Endothelial cell of umbilical vein (primary cell): ENCODE data around the gene SNAP23. TPM values are rescaled to one million over a fixed set of nuclear protein-coding genes. Genes with fewer than 3 reads are reported as not detected.

ENCODE experiments used
- BruUV-seq: library from RNA; stranded (reverse); fragments of 400-500 nt; replicated peaks from 2 replicates; lab custom pipeline; 2021; lab: Mats Ljungman, UMichigan
- CTCF ChIA-PET: fragments of 300-600, 350-600 bp; sonication (Branson Sonifier 250); formaldehyde crosslinking; loops from one replicate; lab custom pipeline; 2021; ENCODE audit warnings: antibody characterized with exemption, inconsistent platforms; lab: Charles Lee
- POLR2A ChIA-PET: fragments of 300-600, 350-600 bp; sonication (Branson Sonifier 250); formaldehyde crosslinking; loops from one replicate; lab custom pipeline; 2021; ENCODE audit warnings: antibody characterized with exemption, inconsistent platforms; lab: Charles Lee
- DNase-seq: peaks from one replicate; pipeline ENCODE4 v3.0.0-alpha.2; 2011; ENCODE audit warnings: low read depth, low spot score
- FAIRE-seq: peaks from 2 replicates; lab custom pipeline; 2011; peaks lifted over from hg19 to GRCh38; lab: Jason Lieb, UNC
- H2AFZ ChIP-seq: 2 replicates; pipeline ENCODE4 v1.6.0; 2012; ENCODE audit warnings: low read depth, low read length, control low read depth, inconsistent platforms
- H3K27ac ChIP-seq: 2 replicates; pipeline ENCODE4 v1.5.1; 2011; ENCODE audit warnings: low read depth, mild to moderate bottlenecking, control low read depth, low read length, moderate library complexity; ENCODE audit not compliant: insufficient read depth
- H3K27me3 ChIP-seq, 2 experiments: 2 replicates each; pipeline versions ENCODE4 v1.6.0 to v1.6.1; 2011; ENCODE audit warnings: low read length in 2 of 2, mixed read lengths in 1 of 2; ENCODE audit not compliant: control insufficient read depth in 2 of 2, insufficient read depth in 2 of 2
- H3K36me3 ChIP-seq, 2 experiments: 2 replicates in 1 of 2; 3 replicates in 1 of 2; pipeline ENCODE4 v1.5.1; 2011; ENCODE audit warnings: low read length in 2 of 2, mild to moderate bottlenecking in 1 of 2, moderate library complexity in 1 of 2; ENCODE audit not compliant: control insufficient read depth in 2 of 2, insufficient read depth in 2 of 2; ENCODE audit errors: extremely low read depth in 1 of 2
- H3K4me1 ChIP-seq: 3 replicates; pipeline ENCODE4 v1.5.1; 2011; ENCODE audit warnings: mild to moderate bottlenecking, low read length; ENCODE audit not compliant: control insufficient read depth, insufficient read depth; ENCODE audit errors: extremely low read depth
- H3K4me2 ChIP-seq: 2 replicates; pipeline ENCODE4 v1.6.1; 2011; ENCODE audit warnings: low read length, control low read depth, mixed read lengths; ENCODE audit not compliant: insufficient read depth
- H3K4me3 ChIP-seq, 3 experiments: fragments of 200-600 bp in 1 of 3; sonication (generic), shearing (Covaris generic) in 1 of 3; replicated peaks in 1 of 3; 2 replicates each; pipeline ENCODE4 v1.5.1; 2011 to 2016; ENCODE audit warnings: control low read depth in 3 of 3, low read length in 3 of 3, mild to moderate bottlenecking in 2 of 3, inconsistent platforms in 1 of 3, low read depth in 1 of 3, moderate library complexity in 1 of 3; ENCODE audit not compliant: insufficient read depth in 1 of 3
- H3K79me2 ChIP-seq: 2 replicates; pipeline ENCODE4 v1.6.0; 2012; ENCODE audit warnings: low read length, inconsistent platforms; ENCODE audit not compliant: control insufficient read depth, insufficient read depth
- H3K9ac ChIP-seq: replicated peaks from 2 replicates; pipeline ENCODE3; 2011; ENCODE audit warnings: low read length, control low read depth; ENCODE audit not compliant: insufficient read depth; ENCODE audit errors: extremely low read depth
- H3K9me1 ChIP-seq: replicated peaks from 3 replicates; pipeline ENCODE4 v1.6.0; 2011; ENCODE audit warnings: mild to moderate bottlenecking, low read length; ENCODE audit not compliant: control insufficient read depth, insufficient read depth; ENCODE audit errors: extremely low read depth
- H3K9me3 ChIP-seq: replicated peaks from 2 replicates; pipeline ENCODE4 v1.5.1; 2012; ENCODE audit warnings: low read length, inconsistent platforms; ENCODE audit not compliant: control insufficient read depth, insufficient read depth
- H4K20me1 ChIP-seq: replicated peaks from 2 replicates; pipeline ENCODE3; 2011; ENCODE audit warnings: mild to moderate bottlenecking, low read length; ENCODE audit not compliant: control insufficient read depth, insufficient read depth; ENCODE audit errors: extremely low read depth
- EZH2 ChIP-seq: IDR thresholded peaks from 2 replicates; pipeline ENCODE4 v1.6.1; 2012; ENCODE audit warnings: borderline replicate concordance, low read depth, mild to moderate bottlenecking, moderate library complexity, low read length, inconsistent platforms; ENCODE audit not compliant: severe bottlenecking
- FOS ChIP-seq: IDR thresholded peaks from 2 replicates; pipeline ENCODE4 v1.6.1; 2011; ENCODE audit warnings: mild to moderate bottlenecking, low read length, moderate library complexity, borderline replicate concordance; ENCODE audit not compliant: insufficient read depth
- GATA2 ChIP-seq: IDR thresholded peaks from 2 replicates; pipeline ENCODE4 v1.7.0; 2011; ENCODE audit warnings: low read depth, mild to moderate bottlenecking, moderate library complexity, mixed read lengths, low read length; ENCODE audit not compliant: insufficient read length, insufficient read depth
- MYC ChIP-seq: IDR thresholded peaks from one replicate; pipeline ENCODE4 v1.6.1; 2011; ENCODE audit warnings: mild to moderate bottlenecking, low read depth, low read length
- POLR2AphosphoS5 ChIP-seq: IDR thresholded peaks from 2 replicates; pipeline ENCODE4 v1.6.1; 2012; ENCODE audit warnings: low read depth, mild to moderate bottlenecking, control low read depth, low read length, moderate library complexity; ENCODE audit not compliant: insufficient read depth
- dilution Hi-C: fragments of 300-500 bp; cut with MboI; formaldehyde crosslinking; loops from one replicate; pipeline ENCODE4 v1.15.0; 2019; ENCODE audit warnings: low sequenced_read_pairs; ENCODE audit not compliant: extremely low pct_ligation_motif_present
- intact Hi-C: fragments of 100-400 bp; cut with micrococcal nuclease; formaldehyde crosslinking; loops from one replicate; pipeline ENCODE4 v1.10.0; 2022
- polyA plus RNA-seq, 4 experiments: library from polyadenylated mRNA; depleted of rRNA in 3 of 4; stranded (reverse) in 3 of 4; unstranded in 1 of 4; fragments of >200 nt; gene quantifications; 2 replicates each; pipeline versions ENCODE4 v1.2.1 to v1.2.3, GENCODE V29; 2011 to 2012; ENCODE audit warnings: missing spikeins in 1 of 4
- total RNA-seq: library from RNA; stranded (reverse); gene quantifications from 2 replicates; pipeline ENCODE4 v1.2.3, GENCODE V29; 2021
- TF ChIP-seq, protein P1 (sequence below): IDR thresholded peaks from 2 replicates; pipeline ENCODE4 v1.6.1; 2011; ENCODE audit not compliant: insufficient read depth, insufficient read length
- TF ChIP-seq, protein P2 (sequence below), 2 donors: IDR thresholded peaks; 1 replicate in 1 of 2; 2 replicates in 1 of 2; pipeline ENCODE4 v1.5.1; 2011; ENCODE audit warnings: low read length in 2 of 2, mild to moderate bottlenecking in 2 of 2, moderate library complexity in 2 of 2, control low read depth in 1 of 2, inconsistent platforms in 1 of 2, low read depth in 1 of 2; ENCODE audit not compliant: insufficient read depth in 1 of 2; ENCODE audit errors: extremely low read depth in 1 of 2

The SNAP23 gene
- total and polyA plus RNA-seq, 2 donors (not counting 3 experiments of a cell fraction or from before 2014, with no cell fraction given): 141 to 152 TPM

DNA sequence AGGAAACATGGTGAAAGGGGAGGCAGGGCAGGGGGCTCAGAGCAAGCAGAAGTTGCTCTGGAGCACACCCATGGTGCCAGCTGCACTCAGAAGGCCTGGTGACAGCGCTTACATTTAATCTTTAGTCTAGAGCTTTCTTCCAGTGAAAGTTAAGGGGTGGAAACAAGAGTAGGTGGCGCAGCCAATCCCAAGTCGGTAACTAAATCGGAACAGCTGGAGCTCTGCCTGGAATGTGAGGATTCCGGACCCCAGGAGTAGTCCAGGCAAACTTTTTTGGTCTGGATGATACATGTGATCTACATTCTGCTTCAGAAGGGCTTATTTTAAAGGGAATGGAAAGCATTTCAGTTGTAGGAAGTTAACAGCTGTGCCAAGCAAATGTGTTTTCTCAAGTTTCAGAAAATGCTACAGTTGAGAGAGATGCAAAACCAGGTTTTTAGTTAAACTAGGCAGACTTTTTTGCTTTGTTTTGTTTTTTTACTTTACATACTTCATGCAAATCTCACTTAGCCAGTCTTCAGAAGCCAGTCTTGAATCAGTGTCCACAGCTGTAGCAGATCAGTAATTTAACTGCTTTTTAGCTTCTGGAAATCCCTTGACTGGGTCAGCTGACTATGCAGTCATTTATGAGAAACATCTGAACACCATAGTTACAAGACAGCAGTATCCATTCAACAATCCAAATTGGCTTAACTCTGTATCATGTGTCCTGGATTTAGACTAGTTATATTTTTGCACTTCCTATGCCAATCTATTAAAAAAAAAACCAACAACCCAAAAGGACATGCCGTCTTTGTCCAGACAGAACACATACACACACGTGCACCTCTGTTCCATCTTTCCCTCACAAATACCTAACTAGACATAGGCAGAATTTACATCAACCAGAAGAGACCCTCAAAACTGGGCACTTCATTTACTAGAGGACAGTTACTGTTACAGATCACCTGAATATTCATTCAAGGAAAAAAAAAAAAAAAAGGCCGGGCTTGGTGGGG is 37.7 kb upstream of the SNAP23 start:
- dilution Hi-C loops: no loop called here
- H3K4me2 ChIP-seq: peak overlapping the region; percentile 55
- peak; percentile 24 for FAIRE-seq
- no peaks in the 10 kb centered on the region for H3K36me3 ChIP-seq
- POLR2A ChIA-PET: no interaction called here
- peaks cover 19% of the 10 kb centered on the region for H3K4me1 ChIP-seq
- BruUV-seq: no TSS peak
- peak; percentile 83 for DNase-seq
- no peak overlapping the region for H2AFZ ChIP-seq
- intact Hi-C loops: no loop called here
- H4K20me1 ChIP-seq: no peaks in the 10 kb centered on the region
- H3K79me2 ChIP-seq: peaks cover 24% of the 10 kb centered on the region
- no peaks in the 10 kb centered on the region for H3K27me3 ChIP-seq
- no peaks in the 10 kb centered on the region for H3K9me3 ChIP-seq
- peak overlapping the region; percentile 57 for H3K27ac ChIP-seq
- peak overlapping the region; percentile 54 for H3K9ac ChIP-seq
- H3K4me3 ChIP-seq: no peak overlapping the region
- CTCF ChIA-PET: interaction anchor here (0.5 to 2.1 kb wide), 6 partner anchors 12 to 39 kb away, joined by 3 to 11 read pairs (median 3); no protein-coding TSS in a partner anchor
- TF ChIP-seq FOS: no peak
- TF ChIP-seq EZH2: no peak
- TF ChIP-seq MYC: no peak
- TF ChIP-seq, protein P1, sequence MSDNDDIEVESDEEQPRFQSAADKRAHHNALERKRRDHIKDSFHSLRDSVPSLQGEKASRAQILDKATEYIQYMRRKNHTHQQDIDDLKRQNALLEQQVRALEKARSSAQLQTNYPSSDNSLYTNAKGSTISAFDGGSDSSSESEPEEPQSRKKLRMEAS: no peak
- no peak for TF ChIP-seq GATA2
- TF ChIP-seq POLR2AphosphoS5: no peak
- TF ChIP-seq, protein P2, sequence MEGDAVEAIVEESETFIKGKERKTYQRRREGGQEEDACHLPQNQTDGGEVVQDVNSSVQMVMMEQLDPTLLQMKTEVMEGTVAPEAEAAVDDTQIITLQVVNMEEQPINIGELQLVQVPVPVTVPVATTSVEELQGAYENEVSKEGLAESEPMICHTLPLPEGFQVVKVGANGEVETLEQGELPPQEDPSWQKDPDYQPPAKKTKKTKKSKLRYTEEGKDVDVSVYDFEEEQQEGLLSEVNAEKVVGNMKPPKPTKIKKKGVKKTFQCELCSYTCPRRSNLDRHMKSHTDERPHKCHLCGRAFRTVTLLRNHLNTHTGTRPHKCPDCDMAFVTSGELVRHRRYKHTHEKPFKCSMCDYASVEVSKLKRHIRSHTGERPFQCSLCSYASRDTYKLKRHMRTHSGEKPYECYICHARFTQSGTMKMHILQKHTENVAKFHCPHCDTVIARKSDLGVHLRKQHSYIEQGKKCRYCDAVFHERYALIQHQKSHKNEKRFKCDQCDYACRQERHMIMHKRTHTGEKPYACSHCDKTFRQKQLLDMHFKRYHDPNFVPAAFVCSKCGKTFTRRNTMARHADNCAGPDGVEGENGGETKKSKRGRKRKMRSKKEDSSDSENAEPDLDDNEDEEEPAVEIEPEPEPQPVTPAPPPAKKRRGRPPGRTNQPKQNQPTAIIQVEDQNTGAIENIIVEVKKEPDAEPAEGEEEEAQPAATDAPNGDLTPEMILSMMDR (IDR thresholded peaks at IDR 0.05; ENCODE audit: extremely low read depth in 1 of 2, insufficient read depth in 1 of 2, low read depth in 1 of 2, low read length in 2 of 2): no peak
- H3K9me1 ChIP-seq: no peaks in the 10 kb centered on the region
